ENCODE measurements around the gene RASGRF1. TPM values are rescaled to one million over a fixed set of nuclear protein-coding genes. Genes with fewer than 3 reads are reported as not detected.

The RASGRF1 gene
- total RNA-seq, 1 experiment from 2014 or later = 0.59 TPM

DNA sequence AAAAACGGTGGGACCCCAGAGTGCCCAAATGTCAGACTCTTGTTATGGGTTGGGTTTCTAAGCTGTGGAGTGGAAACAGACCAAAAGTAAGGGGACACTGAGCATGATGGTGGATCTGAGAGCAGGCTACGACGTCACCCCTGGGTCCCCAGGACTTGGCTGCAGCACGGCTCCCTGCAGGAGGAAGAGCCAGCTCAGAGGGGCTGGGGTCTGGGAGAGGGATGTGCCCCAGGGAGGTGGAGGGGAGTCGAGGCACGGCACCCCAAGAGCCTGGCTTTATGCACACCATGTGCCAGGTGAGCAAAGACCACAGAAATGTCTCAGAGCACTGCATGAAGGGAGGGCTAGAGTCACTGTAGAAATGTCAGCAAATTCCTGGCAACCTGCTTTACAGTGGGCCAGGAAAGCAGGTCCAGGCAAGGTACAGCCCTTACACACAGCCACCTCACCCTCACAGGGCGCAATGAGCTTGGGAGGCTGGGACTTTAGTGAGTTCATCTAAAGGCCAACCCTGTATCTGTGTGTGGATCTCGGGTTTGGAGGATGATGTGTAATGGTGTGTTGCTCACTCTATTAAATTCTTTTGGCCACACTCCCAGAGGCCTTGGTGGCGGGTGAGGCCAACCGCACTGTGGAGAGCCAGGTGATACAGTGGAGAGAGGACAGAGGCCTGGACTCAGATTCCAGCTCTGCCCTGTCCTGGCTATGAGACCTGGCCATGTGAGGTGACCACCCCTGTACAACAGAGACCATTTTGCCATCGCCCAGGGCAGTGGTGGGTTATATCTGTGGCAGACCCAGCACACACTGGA lies 159.8 kb downstream of the RASGRF1 start:
- DNase-seq (ENCODE audit: low read depth, low spot score) (peak; percentile 85), ATAC-seq (peak; percentile 87)
- H3K4me1 ChIP-seq (ENCODE audit: control insufficient read depth, insufficient read depth, low read length) = peaks cover 81% of the 10 kb centered on the region
- H3K9me3 ChIP-seq (ENCODE audit: control insufficient read depth, insufficient read depth, low read depth, low read length) = no peaks in the 10 kb centered on the region
- H3K36me3 ChIP-seq (ENCODE audit: control insufficient read depth, insufficient read depth, low read length) = no peaks in the 10 kb centered on the region; the same call in none of the 2 replicates
- peak overlapping the region; percentile 97 for H3K27ac ChIP-seq (ENCODE audit: low read length)
- TF ChIP-seq SIN3A (IDR thresholded peaks at IDR 0.05; ENCODE audit: borderline replicate concordance, insufficient read depth, low read depth, low read length) (no peak), TCF7L2 (IDR thresholded peaks at IDR 0.05; ENCODE audit: low read depth, low read length) (peak; percentile 59; the same call in 1 of the 2 replicates), POLR2AphosphoS5 (IDR thresholded peaks at IDR 0.05; ENCODE audit: low read depth, low read length) (peak; percentile 96)
- TF ChIP-seq, protein P1, sequence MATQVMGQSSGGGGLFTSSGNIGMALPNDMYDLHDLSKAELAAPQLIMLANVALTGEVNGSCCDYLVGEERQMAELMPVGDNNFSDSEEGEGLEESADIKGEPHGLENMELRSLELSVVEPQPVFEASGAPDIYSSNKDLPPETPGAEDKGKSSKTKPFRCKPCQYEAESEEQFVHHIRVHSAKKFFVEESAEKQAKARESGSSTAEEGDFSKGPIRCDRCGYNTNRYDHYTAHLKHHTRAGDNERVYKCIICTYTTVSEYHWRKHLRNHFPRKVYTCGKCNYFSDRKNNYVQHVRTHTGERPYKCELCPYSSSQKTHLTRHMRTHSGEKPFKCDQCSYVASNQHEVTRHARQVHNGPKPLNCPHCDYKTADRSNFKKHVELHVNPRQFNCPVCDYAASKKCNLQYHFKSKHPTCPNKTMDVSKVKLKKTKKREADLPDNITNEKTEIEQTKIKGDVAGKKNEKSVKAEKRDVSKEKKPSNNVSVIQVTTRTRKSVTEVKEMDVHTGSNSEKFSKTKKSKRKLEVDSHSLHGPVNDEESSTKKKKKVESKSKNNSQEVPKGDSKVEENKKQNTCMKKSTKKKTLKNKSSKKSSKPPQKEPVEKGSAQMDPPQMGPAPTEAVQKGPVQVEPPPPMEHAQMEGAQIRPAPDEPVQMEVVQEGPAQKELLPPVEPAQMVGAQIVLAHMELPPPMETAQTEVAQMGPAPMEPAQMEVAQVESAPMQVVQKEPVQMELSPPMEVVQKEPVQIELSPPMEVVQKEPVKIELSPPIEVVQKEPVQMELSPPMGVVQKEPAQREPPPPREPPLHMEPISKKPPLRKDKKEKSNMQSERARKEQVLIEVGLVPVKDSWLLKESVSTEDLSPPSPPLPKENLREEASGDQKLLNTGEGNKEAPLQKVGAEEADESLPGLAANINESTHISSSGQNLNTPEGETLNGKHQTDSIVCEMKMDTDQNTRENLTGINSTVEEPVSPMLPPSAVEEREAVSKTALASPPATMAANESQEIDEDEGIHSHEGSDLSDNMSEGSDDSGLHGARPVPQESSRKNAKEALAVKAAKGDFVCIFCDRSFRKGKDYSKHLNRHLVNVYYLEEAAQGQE (IDR thresholded peaks at IDR 0.05; ENCODE audit: insufficient read depth in 1 of 2, low read depth in 2 of 2, low read length in 1 of 2) = no peak
- TF ChIP-seq, protein P2, sequence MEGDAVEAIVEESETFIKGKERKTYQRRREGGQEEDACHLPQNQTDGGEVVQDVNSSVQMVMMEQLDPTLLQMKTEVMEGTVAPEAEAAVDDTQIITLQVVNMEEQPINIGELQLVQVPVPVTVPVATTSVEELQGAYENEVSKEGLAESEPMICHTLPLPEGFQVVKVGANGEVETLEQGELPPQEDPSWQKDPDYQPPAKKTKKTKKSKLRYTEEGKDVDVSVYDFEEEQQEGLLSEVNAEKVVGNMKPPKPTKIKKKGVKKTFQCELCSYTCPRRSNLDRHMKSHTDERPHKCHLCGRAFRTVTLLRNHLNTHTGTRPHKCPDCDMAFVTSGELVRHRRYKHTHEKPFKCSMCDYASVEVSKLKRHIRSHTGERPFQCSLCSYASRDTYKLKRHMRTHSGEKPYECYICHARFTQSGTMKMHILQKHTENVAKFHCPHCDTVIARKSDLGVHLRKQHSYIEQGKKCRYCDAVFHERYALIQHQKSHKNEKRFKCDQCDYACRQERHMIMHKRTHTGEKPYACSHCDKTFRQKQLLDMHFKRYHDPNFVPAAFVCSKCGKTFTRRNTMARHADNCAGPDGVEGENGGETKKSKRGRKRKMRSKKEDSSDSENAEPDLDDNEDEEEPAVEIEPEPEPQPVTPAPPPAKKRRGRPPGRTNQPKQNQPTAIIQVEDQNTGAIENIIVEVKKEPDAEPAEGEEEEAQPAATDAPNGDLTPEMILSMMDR (IDR thresholded peaks at IDR 0.05) = no peak
- BruUV-seq (replicated peaks) = no TSS peak
- POLR2A ChIA-PET = interaction anchor here (0.7 kb wide), 1 partner anchor 11 kb away, joined by 4 read pairs; no protein-coding TSS in a partner anchor
- CTCF ChIA-PET = interaction anchor here (0.9 to 1.0 kb wide), 2 partner anchors 20 to 42 kb away, joined by 4 read pairs; no protein-coding TSS in a partner anchor
- intact Hi-C loops (cut with micrococcal nuclease; ENCODE audit: unreplicated experiment) = loop anchor here (5.0 kb wide), 1 partner anchor 47 kb away; no protein-coding TSS in a partner anchor
- in situ Hi-C loops (cut with HindIII; ENCODE audit: low pct_unique_long_range_greater_than_20kb, low sequenced_read_pairs) = no loop called here
- H3K27me3 ChIP-seq (ENCODE audit: control insufficient read depth, insufficient read depth, low read length) = no peaks in the 10 kb centered on the region
- no peak overlapping the region for H3K4me3 ChIP-seq (ENCODE audit: low read depth in 2 of 2, low read length in 2 of 2)

DNA sequence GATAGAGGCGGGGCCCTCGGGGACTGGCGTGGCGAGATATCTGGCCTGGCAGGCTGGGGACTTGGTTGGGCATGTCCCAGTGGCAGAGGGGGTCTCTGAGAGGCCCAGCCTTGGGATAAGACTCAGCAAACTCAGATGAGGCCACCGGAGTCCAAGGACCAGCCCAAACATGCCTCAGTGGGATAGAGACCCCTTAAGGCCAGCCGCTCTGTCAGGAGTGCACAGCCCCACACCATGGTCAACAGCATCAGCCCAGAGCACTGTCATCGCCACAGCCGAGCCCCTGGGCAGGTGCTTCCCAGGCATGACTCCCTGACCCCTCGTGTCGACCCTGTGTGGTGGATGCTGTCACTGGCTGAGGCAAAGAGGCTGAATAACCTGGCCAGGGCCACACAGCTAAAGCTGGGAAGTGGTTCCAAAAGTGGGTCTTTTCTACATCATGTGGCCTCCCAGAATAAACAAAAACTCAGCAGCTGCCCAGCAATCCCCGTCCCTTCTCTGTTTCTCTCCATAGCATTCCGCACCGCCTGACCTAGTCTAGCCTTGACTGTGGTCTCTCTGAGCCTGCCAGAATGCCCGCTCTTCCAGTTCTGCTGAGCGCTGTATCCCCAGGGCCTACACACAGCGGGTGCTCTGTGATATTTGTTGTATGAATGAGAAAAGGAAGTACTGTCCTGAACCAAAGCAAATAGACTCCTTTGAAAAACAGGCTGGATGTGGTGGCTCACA lies 160.9 kb downstream of the RASGRF1 start:
- ATAC-seq = peak; percentile 39
- no peak for DNase-seq (ENCODE audit: low read depth, low spot score)
- ChIA-PET CTCF (no interaction called here), POLR2A (interaction anchor here (0.7 kb wide), 1 partner anchor 12 kb away, joined by 4 read pairs; no protein-coding TSS in a partner anchor)
- no peaks in the 10 kb centered on the region for H3K9me3 ChIP-seq (ENCODE audit: control insufficient read depth, insufficient read depth, low read depth, low read length)
- no peak overlapping the region for H3K4me3 ChIP-seq (ENCODE audit: low read depth in 2 of 2, low read length in 2 of 2)
- TF ChIP-seq, protein P1 (IDR thresholded peaks at IDR 0.05; ENCODE audit: insufficient read depth in 1 of 2, low read depth in 2 of 2, low read length in 1 of 2) = no peak
- TF ChIP-seq TCF7L2 (IDR thresholded peaks at IDR 0.05; ENCODE audit: low read depth, low read length) = no peak
- TF ChIP-seq, protein P2 (IDR thresholded peaks at IDR 0.05) = no peak
- no peak for TF ChIP-seq SIN3A (IDR thresholded peaks at IDR 0.05; ENCODE audit: borderline replicate concordance, insufficient read depth, low read depth, low read length)
- H3K4me1 ChIP-seq (ENCODE audit: control insufficient read depth, insufficient read depth, low read length) = peaks cover 76% of the 10 kb centered on the region
- no peaks in the 10 kb centered on the region for H3K27me3 ChIP-seq (ENCODE audit: control insufficient read depth, insufficient read depth, low read length)
- in situ Hi-C loops (cut with HindIII; ENCODE audit: low pct_unique_long_range_greater_than_20kb, low sequenced_read_pairs) = no loop called here
- no TSS peak for BruUV-seq (replicated peaks)
- H3K27ac ChIP-seq (ENCODE audit: low read length) = peak overlapping the region; percentile 97
- intact Hi-C loops (cut with micrococcal nuclease; ENCODE audit: unreplicated experiment) = loop anchor here (5.0 kb wide), 2 partner anchors 48 to 253 kb away; no protein-coding TSS in a partner anchor
- H3K36me3 ChIP-seq (ENCODE audit: control insufficient read depth, insufficient read depth, low read length) = no peaks in the 10 kb centered on the region; the same call in 1 of the 2 replicates

Data from Panc1 (cell line).